ENCODE measurements around the gene TP53I11. TPM values are rescaled to one million over a fixed set of nuclear protein-coding genes. Genes with fewer than 3 reads are reported as not detected.

The TP53I11 gene
- total RNA-seq, 1 experiment from 2014 or later, result 46.9 TPM

DNA sequence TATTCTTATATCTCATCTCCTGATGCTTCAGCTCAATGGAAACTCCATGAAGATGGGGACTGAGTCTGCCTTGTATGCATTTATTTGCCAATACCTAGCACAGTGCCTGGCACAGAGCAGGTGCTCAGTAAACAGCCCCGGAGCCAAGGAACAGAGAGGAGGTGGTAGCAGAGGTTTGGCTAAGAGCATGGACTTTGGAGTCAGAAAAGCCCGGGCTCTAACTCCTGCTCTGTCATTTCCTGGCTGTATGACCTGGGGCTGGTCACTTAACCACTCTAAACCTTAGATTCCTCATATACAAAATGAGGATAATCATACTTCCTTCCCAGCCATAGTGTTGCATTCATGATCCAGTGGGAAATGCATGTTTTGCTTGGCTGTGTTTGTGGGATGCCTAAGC lies 36.6 kb downstream of the TP53I11 start:
- Histone ChIP-seq H3K4me3 (replicated peaks in 1 of 2; ENCODE audit: low read depth in 1 of 2, low read length in 2 of 2) (no peak overlapping the region), H3K4me2 (ENCODE audit: low read length) (no peak overlapping the region), H3K36me3 (ENCODE audit: control insufficient read depth in 1 of 2, insufficient read depth in 2 of 2, low read length in 2 of 2) (no peaks in the 10 kb centered on the region), H3K4me1 (ENCODE audit: control insufficient read depth in 1 of 2, insufficient read depth in 2 of 2, low read length in 2 of 2) (no peaks in the 10 kb centered on the region), H4K20me1 (ENCODE audit: insufficient read depth) (no peaks in the 10 kb centered on the region), H3K27ac (ENCODE audit: low read depth, low read length) (no peak overlapping the region), H3K27me3 (ENCODE audit: insufficient read depth, low read length) (no peaks in the 10 kb centered on the region), H3K9ac (ENCODE audit: low read length) (no peak overlapping the region), H3K9me3 (ENCODE audit: control insufficient read depth in 1 of 2, insufficient read depth in 1 of 2, low read depth in 1 of 2, low read length in 2 of 2) (no peaks in the 10 kb centered on the region), H2AFZ (ENCODE audit: low read depth, low read length, poor library complexity, severe bottlenecking) (no peak overlapping the region), H3K79me2 (ENCODE audit: insufficient read depth, low read length) (no peaks in the 10 kb centered on the region), H3K9me2 (ENCODE audit: insufficient read depth) (no peaks in the 10 kb centered on the region)
- no TSS peak for BruUV-seq (replicated peaks)
- ATAC-seq (no peak), DNase-seq (ENCODE audit: low read depth, low spot score) (no peak)
- CTCF ChIA-PET, result no interaction called here
- TF ChIP-seq EGR1 (IDR thresholded peaks at IDR 0.05; ENCODE audit: low read depth) (no peak), ZFX (IDR thresholded peaks at IDR 0.05) (no peak), JUND (IDR thresholded peaks at IDR 0.05) (no peak), RAD21 (IDR thresholded peaks at IDR 0.05; ENCODE audit: low read depth) (no peak), ZNF274 (IDR thresholded peaks at IDR 0.05; ENCODE audit: low read depth, low read length) (no peak), POLR2AphosphoS5 (IDR thresholded peaks at IDR 0.05; ENCODE audit: low read depth, low read length) (no peak), SP1 (IDR thresholded peaks at IDR 0.05; ENCODE audit: low read depth) (no peak), EZH2phosphoT487 (IDR thresholded peaks at IDR 0.05; ENCODE audit: borderline replicate concordance) (no peak), SRF (IDR thresholded peaks at IDR 0.05; ENCODE audit: low read depth) (no peak), EZH2 (IDR thresholded peaks at IDR 0.05) (no peak), TCF7L2 (IDR thresholded peaks at IDR 0.05; ENCODE audit: borderline replicate concordance, extremely low read depth, insufficient read depth, insufficient read length) (no peak), SIN3A (IDR thresholded peaks at IDR 0.05; ENCODE audit: low read depth) (no peak), POLR2A (IDR thresholded peaks at IDR 0.05; ENCODE audit: borderline replicate concordance, extremely low read depth, insufficient read depth, insufficient read length) (no peak)
- TF ChIP-seq, protein P1, sequence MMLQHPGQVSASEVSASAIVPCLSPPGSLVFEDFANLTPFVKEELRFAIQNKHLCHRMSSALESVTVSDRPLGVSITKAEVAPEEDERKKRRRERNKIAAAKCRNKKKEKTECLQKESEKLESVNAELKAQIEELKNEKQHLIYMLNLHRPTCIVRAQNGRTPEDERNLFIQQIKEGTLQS (IDR thresholded peaks at IDR 0.05), result no peak
- TF ChIP-seq, protein P2, sequence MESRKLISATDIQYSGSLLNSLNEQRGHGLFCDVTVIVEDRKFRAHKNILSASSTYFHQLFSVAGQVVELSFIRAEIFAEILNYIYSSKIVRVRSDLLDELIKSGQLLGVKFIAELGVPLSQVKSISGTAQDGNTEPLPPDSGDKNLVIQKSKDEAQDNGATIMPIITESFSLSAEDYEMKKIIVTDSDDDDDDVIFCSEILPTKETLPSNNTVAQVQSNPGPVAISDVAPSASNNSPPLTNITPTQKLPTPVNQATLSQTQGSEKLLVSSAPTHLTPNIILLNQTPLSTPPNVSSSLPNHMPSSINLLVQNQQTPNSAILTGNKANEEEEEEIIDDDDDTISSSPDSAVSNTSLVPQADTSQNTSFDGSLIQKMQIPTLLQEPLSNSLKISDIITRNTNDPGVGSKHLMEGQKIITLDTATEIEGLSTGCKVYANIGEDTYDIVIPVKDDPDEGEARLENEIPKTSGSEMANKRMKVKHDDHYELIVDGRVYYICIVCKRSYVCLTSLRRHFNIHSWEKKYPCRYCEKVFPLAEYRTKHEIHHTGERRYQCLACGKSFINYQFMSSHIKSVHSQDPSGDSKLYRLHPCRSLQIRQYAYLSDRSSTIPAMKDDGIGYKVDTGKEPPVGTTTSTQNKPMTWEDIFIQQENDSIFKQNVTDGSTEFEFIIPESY (IDR thresholded peaks at IDR 0.05; ENCODE audit: extremely low read depth, insufficient replicate concordance, low read length), result no peak
- intact Hi-C loops (cut with micrococcal nuclease), result loop anchor here (5.0 kb wide), 1 partner anchor 187 kb away; the partner anchor contains the start of gene TSPAN18
- POLR2A ChIA-PET, result no interaction called here
- RAD21 ChIA-PET (ENCODE audit: low non-redundant PET in 1 of 2, low total read pairs in 2 of 2, uncharacterized antibody in 2 of 2, unreplicated experiment in 2 of 2), result no interaction called here

Data from HCT116 (cell line).